Omental fat pad (tissue), 4 donors: ENCODE measurements around the gene NAGLU. TPM values are rescaled to one million over a fixed set of nuclear protein-coding genes. Genes with fewer than 3 reads are reported as not detected.
A peak's percentile ranks its signal among the peaks of the same experiment; 100 is the strongest.

Experiments used
- ATAC-seq: fragments of 150-250 bp; one replicate; pipeline ENCODE4 v1.9.1; 2016; ENCODE audit warnings: mild to moderate bottlenecking, moderate library complexity; ENCODE audit not compliant: low FRiP score
- DNase-seq: peaks from one replicate; pipeline ENCODE4 v3.0.0-alpha.2; 2019; ENCODE audit warnings: low spot score
- CTCF ChIP-seq, 3 donors: fragments of 450-650 bp; IDR thresholded peaks; one replicate each; pipeline ENCODE4 v1.5.1; 2016 to 2017; ENCODE audit warnings: antibody characterized with exemption in 3 of 3, mild to moderate bottlenecking in 3 of 3, moderate library complexity in 2 of 3
- total RNA-seq, 4 donors: library from RNA; depleted of rRNA; stranded (reverse); fragments of >200 nt; gene quantifications; one replicate each; pipeline ENCODE4 v1.1.0, GENCODE V29; 2016

Gene NAGLU
- total RNA-seq, 4 donors from 2014 or later, result 48.5 to 80.9 (median 57.3) TPM

- DNase-seq (no peak), ATAC-seq (no peak)
- no peak for TF ChIP-seq CTCF (IDR thresholded peaks at IDR 0.05)
These were observed 27.1 kb downstream of the NAGLU start for GRCh38 chr17:42563143-42563509.

- no peak for DNase-seq
- no peak for ATAC-seq
- TF ChIP-seq CTCF (IDR thresholded peaks at IDR 0.05), result no peak
These were observed 27.5 kb downstream of the NAGLU start for GRCh38 chr17:42563543-42563942.

GRCh38 chr17:42563950-42564349 is 27.9 kb downstream of the NAGLU start:
- TF ChIP-seq CTCF (IDR thresholded peaks at IDR 0.05), result no peak
- ATAC-seq, result no peak

GRCh38 chr17:42564815-42565522 is 28.9 kb downstream of the NAGLU start:
- DNase-seq (no peak), ATAC-seq (no peak)
- no peak for TF ChIP-seq CTCF (IDR thresholded peaks at IDR 0.05)

More at GRCh38 chr17:42563950-42564349, 27.9 kb downstream of the NAGLU start:
- DNase-seq, result no peak

GRCh38 chr17:42565523-42566214 is 29.6 kb downstream of the NAGLU start:
- DNase-seq (no peak), ATAC-seq (no peak)
- TF ChIP-seq CTCF (IDR thresholded peaks at IDR 0.05), result no peak

- TF ChIP-seq CTCF (IDR thresholded peaks at IDR 0.05), result no peak
- peak; percentile 8 for ATAC-seq
- DNase-seq, result no peak
These were observed 30.3 kb downstream of the NAGLU start for GRCh38 chr17:42566215-42566882.
